Measurements from ENCODE around the gene UBXN11.

GRCh38 chr1:26263212-26263611 lies 43.2 kb downstream of the UBXN11 start:
- TF ChIP-seq CTCF (IDR thresholded peaks at IDR 0.05; ENCODE audit: poor library complexity, severe bottlenecking) (no peak), RAD21 (conservative IDR thresholded peaks at IDR 0.05) (no peak), TAF1 (IDR thresholded peaks at IDR 0.05; ENCODE audit: low read depth) (no peak), POLR2AphosphoS5 (IDR thresholded peaks at IDR 0.05) (no peak), EZH2 (IDR thresholded peaks at IDR 0.05; ENCODE audit: borderline replicate concordance, insufficient read depth, low read length, poor library complexity, severe bottlenecking) (no peak), EP300 (conservative IDR thresholded peaks at IDR 0.05; ENCODE audit: poor library complexity, severe bottlenecking) (no peak)
- TF ChIP-seq, protein P1, sequence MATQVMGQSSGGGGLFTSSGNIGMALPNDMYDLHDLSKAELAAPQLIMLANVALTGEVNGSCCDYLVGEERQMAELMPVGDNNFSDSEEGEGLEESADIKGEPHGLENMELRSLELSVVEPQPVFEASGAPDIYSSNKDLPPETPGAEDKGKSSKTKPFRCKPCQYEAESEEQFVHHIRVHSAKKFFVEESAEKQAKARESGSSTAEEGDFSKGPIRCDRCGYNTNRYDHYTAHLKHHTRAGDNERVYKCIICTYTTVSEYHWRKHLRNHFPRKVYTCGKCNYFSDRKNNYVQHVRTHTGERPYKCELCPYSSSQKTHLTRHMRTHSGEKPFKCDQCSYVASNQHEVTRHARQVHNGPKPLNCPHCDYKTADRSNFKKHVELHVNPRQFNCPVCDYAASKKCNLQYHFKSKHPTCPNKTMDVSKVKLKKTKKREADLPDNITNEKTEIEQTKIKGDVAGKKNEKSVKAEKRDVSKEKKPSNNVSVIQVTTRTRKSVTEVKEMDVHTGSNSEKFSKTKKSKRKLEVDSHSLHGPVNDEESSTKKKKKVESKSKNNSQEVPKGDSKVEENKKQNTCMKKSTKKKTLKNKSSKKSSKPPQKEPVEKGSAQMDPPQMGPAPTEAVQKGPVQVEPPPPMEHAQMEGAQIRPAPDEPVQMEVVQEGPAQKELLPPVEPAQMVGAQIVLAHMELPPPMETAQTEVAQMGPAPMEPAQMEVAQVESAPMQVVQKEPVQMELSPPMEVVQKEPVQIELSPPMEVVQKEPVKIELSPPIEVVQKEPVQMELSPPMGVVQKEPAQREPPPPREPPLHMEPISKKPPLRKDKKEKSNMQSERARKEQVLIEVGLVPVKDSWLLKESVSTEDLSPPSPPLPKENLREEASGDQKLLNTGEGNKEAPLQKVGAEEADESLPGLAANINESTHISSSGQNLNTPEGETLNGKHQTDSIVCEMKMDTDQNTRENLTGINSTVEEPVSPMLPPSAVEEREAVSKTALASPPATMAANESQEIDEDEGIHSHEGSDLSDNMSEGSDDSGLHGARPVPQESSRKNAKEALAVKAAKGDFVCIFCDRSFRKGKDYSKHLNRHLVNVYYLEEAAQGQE (IDR thresholded peaks at IDR 0.05; ENCODE audit: borderline replicate concordance), result no peak

Measured in neural cell (in vitro differentiated cells).